HepG2 (cell line): ENCODE results near the gene ADM. TPM values are rescaled to one million over a fixed set of nuclear protein-coding genes. Genes with fewer than 3 reads are reported as not detected.
A peak's percentile ranks its signal among the peaks of the same experiment; 100 is the strongest.

Source experiments
- ATF7 ChIP-seq, 2 experiments: fragments of 450-650 bp in 1 of 2; sonication (generic) in 1 of 2; formaldehyde crosslinking in 1 of 2; IDR thresholded peaks; 2 replicates each; pipeline versions ENCODE4 v1.4.0 to v1.6.1; 2016 to 2020; ENCODE audit warnings: antibody characterized with exemption in 1 of 2, mild to moderate bottlenecking in 1 of 2, missing genetic modification reagents in 1 of 2
- BATF2 ChIP-seq: sonication (generic); formaldehyde crosslinking; IDR thresholded peaks from 2 replicates; pipeline ENCODE4 v1.8.0; 2022; ENCODE audit warnings: mild to moderate bottlenecking, missing genetic modification reagents, moderate library complexity
- HMG20B ChIP-seq: conservative IDR thresholded peaks from 2 replicates; pipeline ENCODE4 v1.6.1; 2016; ENCODE audit warnings: missing genetic modification reagents, missing compliant biosample characterization
- MLX ChIP-seq: IDR thresholded peaks from 2 replicates; pipeline ENCODE4 v1.6.1; 2016
- MLXIP ChIP-seq: sonication (generic); formaldehyde crosslinking; IDR thresholded peaks from 2 replicates; pipeline ENCODE4 v1.9.0; 2021; ENCODE audit warnings: missing genetic modification reagents, borderline replicate concordance
- NBN ChIP-seq: fragments of 450-650 bp; conservative IDR thresholded peaks from 2 replicates; pipeline ENCODE4 v1.6.1; 2017
- NCOA5 ChIP-seq: sonication (generic); formaldehyde crosslinking; IDR thresholded peaks from 2 replicates; pipeline ENCODE4 v1.4.0; 2020; ENCODE audit warnings: missing genetic modification reagents
- RERE ChIP-seq: IDR thresholded peaks from 2 replicates; pipeline ENCODE4 v1.6.1; 2016; ENCODE audit warnings: low read depth, missing genetic modification reagents, missing compliant biosample characterization
- ZBTB46 ChIP-seq: sonication (generic); formaldehyde crosslinking; IDR thresholded peaks from 2 replicates; pipeline ENCODE4 v1.4.0; 2020; ENCODE audit warnings: mild to moderate bottlenecking, missing genetic modification reagents, borderline replicate concordance
- ZNF430 ChIP-seq: sonication (generic); formaldehyde crosslinking; IDR thresholded peaks from 2 replicates; pipeline ENCODE4 v1.9.0; 2021; ENCODE audit warnings: mild to moderate bottlenecking, missing genetic modification reagents
- ZNF550 ChIP-seq: sonication (generic); formaldehyde crosslinking; IDR thresholded peaks from 2 replicates; pipeline ENCODE4 v1.4.0; 2020; ENCODE audit warnings: mild to moderate bottlenecking, missing genetic modification reagents, borderline replicate concordance
- ZNF576 ChIP-seq: sonication (generic); formaldehyde crosslinking; IDR thresholded peaks from 2 replicates; pipeline ENCODE4 v1.4.0; 2020; ENCODE audit warnings: mild to moderate bottlenecking, missing genetic modification reagents
- ZNF710 ChIP-seq: sonication (generic); formaldehyde crosslinking; IDR thresholded peaks from 2 replicates; pipeline ENCODE4 v1.5.0; 2020; ENCODE audit warnings: mild to moderate bottlenecking, missing genetic modification reagents, borderline replicate concordance
- polyA plus RNA-seq, 8 experiments: library from polyadenylated mRNA; depleted of rRNA in 3 of 8; stranded (reverse) in 7 of 8; unstranded in 1 of 8; fragments of >200 nt; fragmentation: Illumina TruSeq in 4 of 8; extraction: Trizol in 4 of 8; gene quantifications; 2 replicates each; pipeline versions ENCODE4 v1.2.1 to v1.2.3, GENCODE V29; 2011 to 2016; ENCODE audit warnings: low read depth in 4 of 8, missing spikeins in 1 of 8, mixed read lengths in 1 of 8; ENCODE audit not compliant: insufficient read depth in 1 of 8
- total RNA-seq, 5 experiments: library from RNA; depleted of rRNA; stranded (reverse); fragments of >200 nt; fragmentation: Illumina TruSeq; extraction: Trizol; gene quantifications; 2 replicates each; pipeline ENCODE4 v1.2.3, GENCODE V29; 2016; ENCODE audit warnings: low read depth in 1 of 5

ADM gene
- total and polyA plus RNA-seq, 2 of the 13 experiments (the other 11 are each of a cell fraction or from before 2014, with no cell fraction given) = 10.7 to 26.1 TPM

GRCh38 chr11:10307400-10308200 lies 2.7 kb downstream of the ADM start (continued):
- no peak for TF ChIP-seq MLXIP
- no peak for TF ChIP-seq RERE (CRISPR knock-in tag)
- TF ChIP-seq NCOA5 (CRISPR knock-in tag) = no peak
- no peak for TF ChIP-seq ATF7 (IDR thresholded peaks at IDR 0.05)
- no peak for TF ChIP-seq ATF7 (CRISPR knock-in tag; IDR thresholded peaks at IDR 0.05)
- TF ChIP-seq NBN = no peak
- 0 out of 2 replicates have a peak, but pooled peaks have one; percentile 28 for TF ChIP-seq HMG20B (CRISPR knock-in tag)
- TF ChIP-seq MLX = no peak
- TF ChIP-seq ZNF576 (CRISPR knock-in tag) = no peak
- TF ChIP-seq ZNF550 (CRISPR knock-in tag) = no peak
- TF ChIP-seq BATF2 = no peak
- peak; percentile 96; the same call in 1 of the 2 replicates for TF ChIP-seq ZNF710 (CRISPR knock-in tag)
- TF ChIP-seq ZNF430 (CRISPR knock-in tag) = peak; percentile 35; the same call in 1 of the 2 replicates
- no peak for TF ChIP-seq ZBTB46 (CRISPR knock-in tag)
